Kidney epithelial cell (primary cell): Measurements from ENCODE around the gene NRG2. TPM values are rescaled to one million over a fixed set of nuclear protein-coding genes. Genes with fewer than 3 reads are reported as not detected.

Experiments used
- DNase-seq: peaks from one replicate; pipeline ENCODE4 v3.0.0-alpha.2; 2010; ENCODE audit warnings: low read depth
- H3K27me3 ChIP-seq: 2 replicates; pipeline ENCODE4 v1.6.0; 2011; ENCODE audit warnings: low read length; ENCODE audit not compliant: control insufficient read depth, insufficient read depth
- H3K36me3 ChIP-seq: 2 replicates; pipeline ENCODE4 v1.5.1; 2011; ENCODE audit warnings: low read length; ENCODE audit not compliant: control insufficient read depth, insufficient read depth
- H3K4me3 ChIP-seq: 2 replicates; pipeline ENCODE4 v1.5.1; 2011; ENCODE audit warnings: low read depth, mild to moderate bottlenecking, control low read depth, low read length
- total RNA-seq: library from RNA; depleted of rRNA; stranded (reverse); fragments of >200 nt; gene quantifications from 2 replicates; pipeline ENCODE4 v1.2.3, GENCODE V29; 2015
- TF ChIP-seq, protein P1 (sequence below): IDR thresholded peaks from 2 replicates; pipeline ENCODE4 v1.5.1; 2011; ENCODE audit warnings: mild to moderate bottlenecking, moderate library complexity, low read length, control low read depth, inconsistent platforms; ENCODE audit not compliant: insufficient read depth, poor library complexity, severe bottlenecking

NRG2 gene
- total RNA-seq, 1 donor from 2014 or later, result not detected

DNA sequence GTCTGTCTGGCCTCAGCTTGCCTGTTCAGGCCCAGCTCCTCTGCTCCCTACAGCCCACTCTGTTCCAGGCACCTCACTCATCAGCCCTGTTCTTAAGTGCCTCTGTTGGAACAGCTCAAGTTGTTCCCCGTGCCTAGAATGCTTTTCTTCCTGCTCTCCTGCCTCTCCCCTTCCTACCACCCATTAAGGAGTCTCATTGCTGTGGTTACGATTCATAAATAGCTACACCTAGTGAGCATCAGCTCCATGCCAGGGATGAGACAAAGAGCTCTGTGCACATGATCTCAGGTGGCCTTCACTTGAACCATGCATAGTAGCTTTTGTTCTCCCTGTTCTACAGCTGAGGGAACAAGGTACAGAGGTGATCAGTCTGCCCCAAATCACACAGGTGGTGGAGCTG, 193.2 kb downstream of the NRG2 start:
- no peak for DNase-seq
- TF ChIP-seq, protein P1, sequence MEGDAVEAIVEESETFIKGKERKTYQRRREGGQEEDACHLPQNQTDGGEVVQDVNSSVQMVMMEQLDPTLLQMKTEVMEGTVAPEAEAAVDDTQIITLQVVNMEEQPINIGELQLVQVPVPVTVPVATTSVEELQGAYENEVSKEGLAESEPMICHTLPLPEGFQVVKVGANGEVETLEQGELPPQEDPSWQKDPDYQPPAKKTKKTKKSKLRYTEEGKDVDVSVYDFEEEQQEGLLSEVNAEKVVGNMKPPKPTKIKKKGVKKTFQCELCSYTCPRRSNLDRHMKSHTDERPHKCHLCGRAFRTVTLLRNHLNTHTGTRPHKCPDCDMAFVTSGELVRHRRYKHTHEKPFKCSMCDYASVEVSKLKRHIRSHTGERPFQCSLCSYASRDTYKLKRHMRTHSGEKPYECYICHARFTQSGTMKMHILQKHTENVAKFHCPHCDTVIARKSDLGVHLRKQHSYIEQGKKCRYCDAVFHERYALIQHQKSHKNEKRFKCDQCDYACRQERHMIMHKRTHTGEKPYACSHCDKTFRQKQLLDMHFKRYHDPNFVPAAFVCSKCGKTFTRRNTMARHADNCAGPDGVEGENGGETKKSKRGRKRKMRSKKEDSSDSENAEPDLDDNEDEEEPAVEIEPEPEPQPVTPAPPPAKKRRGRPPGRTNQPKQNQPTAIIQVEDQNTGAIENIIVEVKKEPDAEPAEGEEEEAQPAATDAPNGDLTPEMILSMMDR, result no peak
- no peaks in the 10 kb centered on the region for H3K36me3 ChIP-seq
- no peak overlapping the region for H3K4me3 ChIP-seq
- peaks cover 25% of the 10 kb centered on the region for H3K27me3 ChIP-seq

DNA sequence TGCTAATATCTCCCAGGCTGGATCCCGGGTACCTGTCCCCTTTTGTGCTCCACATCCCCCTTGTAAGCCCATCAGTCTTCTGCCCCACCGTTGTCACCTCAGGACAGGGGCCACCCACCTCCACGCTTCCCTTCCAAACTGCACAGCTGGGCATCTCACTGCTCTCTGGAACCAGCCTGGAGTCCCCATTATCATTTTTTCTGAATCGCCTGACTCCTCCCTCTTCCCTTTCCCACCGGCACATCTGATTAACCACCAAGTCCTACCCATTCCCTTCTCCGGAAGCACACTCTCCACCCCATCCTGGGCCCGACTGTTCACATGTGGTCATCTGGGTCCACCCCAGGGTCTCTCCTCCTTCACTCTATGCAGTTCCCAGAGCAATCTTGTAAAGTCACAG, 193.6 kb downstream of the NRG2 start:
- Histone ChIP-seq H3K27me3 (peaks cover 30% of the 10 kb centered on the region), H3K4me3 (no peak overlapping the region), H3K36me3 (no peaks in the 10 kb centered on the region)
- no peak for DNase-seq
- TF ChIP-seq, protein P1, result no peak

DNA sequence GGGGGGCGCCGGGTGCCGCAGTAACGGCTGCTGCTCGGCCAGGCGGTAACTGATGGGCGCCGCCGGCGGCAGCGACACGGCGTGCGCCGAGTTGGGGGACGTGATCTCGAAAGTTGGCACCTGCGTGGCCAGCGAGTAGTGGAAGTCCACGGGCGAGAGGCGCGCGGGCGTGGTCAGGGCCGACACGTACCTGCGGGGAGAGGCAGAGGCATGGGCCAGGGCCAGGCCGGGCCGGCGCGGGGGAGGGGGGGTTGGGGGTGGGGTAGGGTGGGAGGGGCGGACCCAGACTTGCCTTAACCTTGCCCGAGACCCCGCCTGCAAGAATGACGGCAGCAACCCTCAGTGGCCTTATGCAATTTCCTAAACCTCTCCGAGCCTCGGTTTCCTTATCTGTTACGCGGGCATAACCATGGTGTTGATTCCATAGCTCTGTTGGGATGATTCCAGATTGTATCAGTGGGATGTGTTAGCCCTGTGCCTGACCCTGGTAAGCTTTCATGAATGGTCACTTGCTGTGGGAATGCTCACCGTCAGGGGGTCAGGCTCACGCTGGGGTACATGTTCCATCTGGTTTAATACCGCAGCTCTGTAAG, 194.5 kb downstream of the NRG2 start:
- DNase-seq, result no peak
- H3K4me3 ChIP-seq, result peak overlapping the region; percentile 36
- no peaks in the 10 kb centered on the region for H3K36me3 ChIP-seq
- H3K27me3 ChIP-seq, result peaks cover 30% of the 10 kb centered on the region
- TF ChIP-seq, protein P1, result no peak

DNA sequence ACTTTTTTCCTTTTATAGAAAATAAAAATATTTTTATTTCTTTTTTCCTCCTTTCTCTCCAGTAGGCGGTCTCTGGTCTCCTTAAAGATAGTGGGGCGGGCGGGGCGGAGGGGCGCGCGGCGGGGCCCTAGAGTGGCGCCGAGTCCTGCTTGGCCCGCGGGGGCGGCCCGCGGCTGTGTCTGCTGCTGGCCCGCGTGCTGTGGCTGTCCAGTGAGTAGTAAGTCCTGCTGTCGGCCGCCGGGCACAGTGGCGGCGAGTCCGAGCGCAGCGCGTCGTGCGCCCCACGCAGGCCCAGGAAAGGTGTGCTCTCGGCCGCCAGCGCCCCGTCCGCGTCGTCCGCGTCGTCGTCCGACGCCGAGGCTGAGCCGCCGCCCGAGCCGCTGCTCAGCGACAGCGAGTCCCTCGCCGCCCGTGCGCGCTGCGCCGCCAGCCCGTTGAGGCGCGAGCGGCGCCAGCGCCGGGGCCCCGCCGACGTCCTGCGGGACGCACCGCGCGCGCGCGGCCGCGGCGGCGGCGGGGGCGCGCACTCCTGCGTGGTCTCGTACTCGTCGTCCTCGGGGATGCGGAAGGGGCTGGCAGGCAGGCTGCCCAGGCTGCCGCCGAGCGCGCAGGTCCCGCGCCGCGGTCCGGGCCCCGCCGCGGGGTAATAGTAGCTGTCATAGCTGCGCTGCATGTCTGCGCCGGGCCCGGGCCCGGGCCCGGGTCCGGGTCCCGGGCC, 195.2 kb downstream of the NRG2 start:
- Histone ChIP-seq H3K4me3 (peak overlapping the region; percentile 36), H3K27me3 (peaks cover 30% of the 10 kb centered on the region), H3K36me3 (no peaks in the 10 kb centered on the region)
- TF ChIP-seq, protein P1, result no peak
- no peak for DNase-seq

DNA sequence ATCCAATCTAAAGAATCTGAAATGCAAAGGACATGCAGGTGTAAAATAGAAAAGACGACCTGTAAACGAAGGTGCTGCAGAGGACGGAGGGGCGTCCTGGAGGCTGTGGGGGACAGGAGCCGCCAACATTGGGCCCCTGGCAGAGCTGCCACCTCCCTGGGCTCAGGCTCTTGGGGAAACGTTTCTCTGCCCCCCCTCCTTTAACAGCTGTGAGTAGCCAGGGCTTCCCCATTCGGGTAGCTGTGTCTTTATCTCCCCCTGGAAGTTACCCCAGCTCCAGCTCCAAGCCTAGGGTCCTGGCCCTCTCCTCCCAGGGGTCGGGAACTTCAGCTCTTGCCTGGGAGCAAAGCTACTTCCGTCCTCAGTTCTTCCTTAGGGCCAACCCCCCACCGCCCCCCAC, 196.0 kb downstream of the NRG2 start:
- H3K4me3 ChIP-seq, result no peak overlapping the region
- TF ChIP-seq, protein P1, result no peak
- H3K36me3 ChIP-seq, result no peaks in the 10 kb centered on the region
- no peak for DNase-seq
- peaks cover 33% of the 10 kb centered on the region for H3K27me3 ChIP-seq
